ENCODE measurements around the gene RABGAP1L. TPM values are rescaled to one million over a fixed set of nuclear protein-coding genes. Genes with fewer than 3 reads are reported as not detected.

Gene RABGAP1L
- total RNA-seq, 1 donor from 2014 or later: 46.0 TPM

- peaks cover 50% of the 10 kb centered on the region for H3K79me2 ChIP-seq (ENCODE audit: low read depth)
Observed at GRCh38 chr1:175009532-175009931, 850.2 kb downstream of the RABGAP1L start.

GRCh38 chr1:175013445-175013844 is 854.1 kb downstream of the RABGAP1L start:
- peaks cover 33% of the 10 kb centered on the region for H3F3A ChIP-seq (ENCODE audit: low read depth)
- TF ChIP-seq CTCF (IDR thresholded peaks at IDR 0.05): no peak
- no peak for TF ChIP-seq EZH2 (IDR thresholded peaks at IDR 0.05)
- no peak for TF ChIP-seq EZH2phosphoT487 (IDR thresholded peaks at IDR 0.05)
- no peak overlapping the region for H3K27ac ChIP-seq
- no peak for DNase-seq (ENCODE audit: low spot score)
- peaks cover 30% of the 10 kb centered on the region for H3K36me3 Mint-ChIP-seq
- H3K4me2 ChIP-seq: no peak overlapping the region
- H2AFZ ChIP-seq (replicated peaks): no peak overlapping the region
- no peaks in the 10 kb centered on the region for H3K9me3 ChIP-seq (ENCODE audit: low read depth)
- H3K4me1 Mint-ChIP-seq: no peaks in the 10 kb centered on the region
- H3K36me3 ChIP-seq: peaks cover 30% of the 10 kb centered on the region
- H3K4me3 Mint-ChIP-seq: no peak overlapping the region
- H3K27me3 ChIP-seq: no peaks in the 10 kb centered on the region
- peaks cover 11% of the 10 kb centered on the region for H3K79me2 ChIP-seq (ENCODE audit: low read depth)
- no peak overlapping the region for H3K9ac ChIP-seq
- H3K27ac Mint-ChIP-seq: no peak overlapping the region
- no peaks in the 10 kb centered on the region for H3K4me1 ChIP-seq
- no peaks in the 10 kb centered on the region for H3K9me3 Mint-ChIP-seq
- no peaks in the 10 kb centered on the region for H4K20me1 ChIP-seq (ENCODE audit: low read depth)
- peaks cover 2% of the 10 kb centered on the region for H3K27me3 Mint-ChIP-seq (ENCODE audit: insufficient read depth, low read depth)
- no peak overlapping the region for H3K4me3 ChIP-seq

More at GRCh38 chr1:175009532-175009931, 850.2 kb downstream of the RABGAP1L start:
- H3K4me1 ChIP-seq: no peaks in the 10 kb centered on the region
- H3K27me3 ChIP-seq: no peaks in the 10 kb centered on the region
- H3K4me3 ChIP-seq: no peak overlapping the region
- Mint-ChIP-seq H3K4me1 (no peaks in the 10 kb centered on the region), H3K36me3 (peaks cover 31% of the 10 kb centered on the region), H3K27me3 (ENCODE audit: insufficient read depth, low read depth) (peaks cover 2% of the 10 kb centered on the region), H3K27ac (no peak overlapping the region), H3K4me3 (no peak overlapping the region), H3K9me3 (no peaks in the 10 kb centered on the region)
- H3K27ac ChIP-seq: no peak overlapping the region
- H3K9me3 ChIP-seq (ENCODE audit: low read depth): no peaks in the 10 kb centered on the region
- peaks cover 46% of the 10 kb centered on the region for H3K36me3 ChIP-seq
- H3K4me2 ChIP-seq: no peak overlapping the region
- TF ChIP-seq EZH2 (IDR thresholded peaks at IDR 0.05) (no peak), CTCF (IDR thresholded peaks at IDR 0.05) (no peak), EZH2phosphoT487 (IDR thresholded peaks at IDR 0.05) (no peak)
- H4K20me1 ChIP-seq (ENCODE audit: low read depth): peaks cover 15% of the 10 kb centered on the region
- H3K9ac ChIP-seq: no peak overlapping the region
- no peak for DNase-seq (ENCODE audit: low spot score)
- peaks cover 31% of the 10 kb centered on the region for H3F3A ChIP-seq (ENCODE audit: low read depth)
- no peak overlapping the region for H2AFZ ChIP-seq (replicated peaks)

GRCh38 chr1:175015243-175015642 is 855.9 kb downstream of the RABGAP1L start:
- no peak overlapping the region for H3K4me3 ChIP-seq
- no peak overlapping the region for H3K4me2 ChIP-seq

More at GRCh38 chr1:175015243-175015642, 855.9 kb downstream of the RABGAP1L start:
- Mint-ChIP-seq H3K27ac (no peak overlapping the region), H3K4me3 (no peak overlapping the region), H3K9me3 (no peaks in the 10 kb centered on the region), H3K36me3 (peaks cover 26% of the 10 kb centered on the region), H3K4me1 (no peaks in the 10 kb centered on the region), H3K27me3 (ENCODE audit: insufficient read depth, low read depth) (peaks cover 2% of the 10 kb centered on the region)
- Histone ChIP-seq H3K27ac (no peak overlapping the region), H3K79me2 (ENCODE audit: low read depth) (peaks cover 9% of the 10 kb centered on the region), H3K4me1 (no peaks in the 10 kb centered on the region), H2AFZ (replicated peaks) (no peak overlapping the region), H3K9ac (no peak overlapping the region), H4K20me1 (ENCODE audit: low read depth) (no peaks in the 10 kb centered on the region), H3K36me3 (peaks cover 18% of the 10 kb centered on the region), H3K9me3 (ENCODE audit: low read depth) (no peaks in the 10 kb centered on the region), H3K27me3 (no peaks in the 10 kb centered on the region), H3F3A (ENCODE audit: low read depth) (peaks cover 33% of the 10 kb centered on the region)
- DNase-seq (ENCODE audit: low spot score): no peak
- no peak for TF ChIP-seq EZH2 (IDR thresholded peaks at IDR 0.05)
- TF ChIP-seq EZH2phosphoT487 (IDR thresholded peaks at IDR 0.05): no peak
- TF ChIP-seq CTCF (IDR thresholded peaks at IDR 0.05): no peak
